Mesenchymal stem cell (in vitro differentiated cells and primary cell): ENCODE results near the gene TINCR.

Source experiments
- DNase-seq: peaks from one replicate; pipeline ENCODE4 v3.0.0-alpha.2; 2013
- H2AFZ ChIP-seq: one replicate; pipeline ENCODE4 v1.6.1; 2013; ENCODE audit warnings: low read depth, mild to moderate bottlenecking, control low read depth, inconsistent platforms, low read length, moderate library complexity
- H2AK5ac ChIP-seq: 2 replicates; pipeline ENCODE4 v1.6.1; 2013; ENCODE audit warnings: low read length, moderate library complexity, mild to moderate bottlenecking, inconsistent platforms; ENCODE audit not compliant: severe bottlenecking
- H2BK120ac ChIP-seq: one replicate; pipeline ENCODE4 v1.6.1; 2013; ENCODE audit warnings: low read depth, mild to moderate bottlenecking, inconsistent platforms, low read length, moderate library complexity
- H2BK12ac ChIP-seq, 2 experiments: one replicate each; pipeline ENCODE4 v1.6.1; 2013; ENCODE audit warnings: inconsistent platforms in 2 of 2, low read length in 2 of 2, mild to moderate bottlenecking in 2 of 2, moderate library complexity in 2 of 2, control low read depth in 1 of 2
- H2BK15ac ChIP-seq: one replicate; pipeline ENCODE4 v1.6.1; 2013; ENCODE audit warnings: mild to moderate bottlenecking, low read depth, inconsistent platforms; ENCODE audit not compliant: poor library complexity, severe bottlenecking
- H2BK5ac ChIP-seq: 2 replicates; pipeline ENCODE4 v1.6.1; 2013; ENCODE audit warnings: low read depth, mild to moderate bottlenecking, low read length, control low read depth, inconsistent platforms; ENCODE audit not compliant: poor library complexity, severe bottlenecking
- H3K14ac ChIP-seq, 2 experiments: one replicate each; pipeline ENCODE4 v1.6.1; 2013; ENCODE audit warnings: inconsistent platforms in 2 of 2, low read length in 2 of 2, control low read depth in 1 of 2, mild to moderate bottlenecking in 1 of 2, moderate library complexity in 1 of 2
- H3K18ac ChIP-seq, 2 experiments: one replicate each; pipeline ENCODE4 v1.6.1; 2013; ENCODE audit warnings: inconsistent platforms in 2 of 2, low read length in 2 of 2, control low read depth in 1 of 2, low read depth in 1 of 2, mild to moderate bottlenecking in 1 of 2
- H3K23ac ChIP-seq, 2 experiments: one replicate each; pipeline ENCODE4 v1.6.1; 2013; ENCODE audit warnings: inconsistent platforms in 2 of 2, low read length in 2 of 2, mild to moderate bottlenecking in 2 of 2, moderate library complexity in 2 of 2, control low read depth in 1 of 2
- H3K27ac ChIP-seq: 2 replicates; pipeline ENCODE4 v1.5.1; 2013; ENCODE audit warnings: mild to moderate bottlenecking, moderate library complexity, low read length, control low read depth, inconsistent platforms; ENCODE audit not compliant: poor library complexity, severe bottlenecking
- H3K27me3 ChIP-seq, 2 experiments: 2 replicates each; pipeline versions ENCODE4 v1.6.1 to v1.7.0; 2013; ENCODE audit warnings: low read length in 2 of 2, mild to moderate bottlenecking in 2 of 2, moderate library complexity in 2 of 2, control low read depth in 1 of 2, inconsistent platforms in 1 of 2; ENCODE audit not compliant: control insufficient read depth in 1 of 2, insufficient read depth in 1 of 2
- H3K36me3 ChIP-seq, 2 experiments: 2 replicates each; pipeline versions ENCODE4 v1.6.1 to v1.7.0; 2013; ENCODE audit warnings: low read length in 2 of 2, control low read depth in 1 of 2, inconsistent platforms in 1 of 2, low read depth in 1 of 2, mild to moderate bottlenecking in 1 of 2; ENCODE audit not compliant: insufficient read depth in 2 of 2, control insufficient read depth in 1 of 2
- H3K4ac ChIP-seq, 2 experiments: one replicate each; pipeline ENCODE4 v1.6.1; 2013; ENCODE audit warnings: inconsistent platforms in 2 of 2, low read length in 2 of 2, mild to moderate bottlenecking in 2 of 2, moderate library complexity in 2 of 2, control low read depth in 1 of 2, low read depth in 1 of 2
- H3K4me1 ChIP-seq: 2 replicates; pipeline ENCODE4 v1.6.1; 2013; ENCODE audit warnings: low read depth, low read length, control low read depth; ENCODE audit not compliant: control insufficient read depth, insufficient read depth
- H3K4me2 ChIP-seq: 2 replicates; pipeline ENCODE4 v1.6.1; 2013; ENCODE audit warnings: low read length, mild to moderate bottlenecking, inconsistent platforms; ENCODE audit not compliant: poor library complexity, severe bottlenecking
- H3K4me3 ChIP-seq, 2 experiments: 2 replicates each; pipeline versions ENCODE4 v1.5.1 to v1.7.0; 2013; ENCODE audit warnings: low read length in 2 of 2, mild to moderate bottlenecking in 2 of 2, control low read depth in 1 of 2, low read depth in 1 of 2; ENCODE audit not compliant: insufficient read depth in 1 of 2
- H3K79me1 ChIP-seq: replicated peaks from 2 replicates; pipeline ENCODE4 v1.6.1; 2013; ENCODE audit warnings: mild to moderate bottlenecking, control low read depth, low read length, inconsistent platforms; ENCODE audit not compliant: poor library complexity, severe bottlenecking
- H3K9ac ChIP-seq: 2 replicates; pipeline ENCODE4 v1.7.0; 2013; ENCODE audit warnings: mild to moderate bottlenecking, low read length, moderate library complexity
- H3K9me3 ChIP-seq: 2 replicates; pipeline ENCODE4 v1.7.0; 2013; ENCODE audit warnings: mild to moderate bottlenecking, low read length; ENCODE audit not compliant: control insufficient read depth
- H4K8ac ChIP-seq: one replicate; pipeline ENCODE4 v1.6.1; 2013; ENCODE audit warnings: inconsistent platforms, mild to moderate bottlenecking, low read length, moderate library complexity
- H4K91ac ChIP-seq: one replicate; pipeline ENCODE4 v1.6.1; 2013; ENCODE audit warnings: mild to moderate bottlenecking, low read length, inconsistent platforms
- WGBS: methylation state at CpG from one replicate; pipeline ENCODE4 v1.1.7; 2013; ENCODE audit warnings: mixed read lengths; 5-methylcytosine and 5-hydroxymethylcytosine counted together

TINCR gene

DNA sequence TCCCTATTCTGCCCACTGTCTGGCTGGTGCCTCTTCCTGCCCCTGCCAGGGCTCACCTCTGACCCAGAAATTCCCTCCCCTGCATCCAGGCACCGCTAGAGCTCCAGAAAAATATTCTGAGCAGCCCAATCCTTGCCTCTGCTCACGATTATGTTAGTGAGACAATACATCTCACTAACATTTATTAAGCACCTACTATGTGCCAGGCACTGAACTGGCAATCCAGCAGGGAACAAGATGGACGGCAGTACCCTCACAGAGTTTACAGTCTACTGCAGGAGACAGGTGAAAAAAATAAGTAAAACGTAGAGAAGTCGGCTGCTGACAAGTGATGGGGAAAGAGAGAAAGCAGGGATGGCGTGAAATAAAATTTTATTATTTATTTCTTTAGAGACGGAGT lies 5.5 kb downstream of the TINCR start:
- H3K79me1 ChIP-seq, result no peaks in the 10 kb centered on the region
- WGBS, result 83% methylated on average over 7 of the region's 7 CpGs
- H2BK120ac ChIP-seq, result no peak overlapping the region
- H2BK12ac ChIP-seq, result no peak overlapping the region
- no peak overlapping the region for H3K4ac ChIP-seq
- no peak for DNase-seq
- no peak overlapping the region for H3K4me2 ChIP-seq
- H3K4me1 ChIP-seq, result no peaks in the 10 kb centered on the region
- H2BK15ac ChIP-seq, result no peak overlapping the region
- no peak overlapping the region for H2AK5ac ChIP-seq
- H3K18ac ChIP-seq, result no peak overlapping the region
- no peak overlapping the region for H4K8ac ChIP-seq
- H3K4me3 ChIP-seq, result no peak overlapping the region
- H3K9me3 ChIP-seq, result peaks cover 11% of the 10 kb centered on the region
- no peak overlapping the region for H4K91ac ChIP-seq
- no peak overlapping the region for H3K14ac ChIP-seq
- H2BK5ac ChIP-seq, result no peak overlapping the region
- no peaks in the 10 kb centered on the region for H3K36me3 ChIP-seq
- no peak overlapping the region for H3K9ac ChIP-seq
- no peak overlapping the region for H3K23ac ChIP-seq
- H2AFZ ChIP-seq, result no peak overlapping the region
- H3K27ac ChIP-seq, result no peak overlapping the region
- peaks cover 43 to 91% of the 10 kb centered on the region in 2 experiments for H3K27me3 ChIP-seq

DNA sequence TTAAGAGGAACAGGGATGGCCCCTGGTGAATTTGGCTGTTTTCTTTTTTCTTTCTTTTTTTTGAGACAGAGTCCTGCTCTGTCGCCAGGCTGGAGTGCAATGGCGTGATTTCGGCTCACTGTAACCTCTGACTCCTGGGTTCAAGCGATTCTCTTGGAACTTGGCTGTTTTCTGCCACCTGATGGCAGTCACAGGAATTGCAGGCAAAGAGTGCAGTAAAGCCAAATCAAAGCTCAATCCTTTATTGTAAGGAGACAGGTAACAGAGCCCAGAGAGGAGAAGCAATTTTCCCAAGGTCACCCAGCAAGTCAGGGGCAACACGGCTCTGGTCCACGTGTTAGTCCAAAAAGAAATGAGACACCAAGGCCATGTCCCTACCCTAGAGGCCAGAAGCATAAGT lies 6.2 kb downstream of the TINCR start:
- Histone ChIP-seq H3K4ac (no peak overlapping the region), H3K9ac (no peak overlapping the region), H3K4me1 (no peaks in the 10 kb centered on the region), H3K23ac (no peak overlapping the region), H2AFZ (no peak overlapping the region), H3K14ac (no peak overlapping the region), H4K91ac (no peak overlapping the region), H3K36me3 (no peaks in the 10 kb centered on the region), H2BK5ac (no peak overlapping the region), H3K4me3 (no peak overlapping the region), H3K18ac (no peak overlapping the region), H4K8ac (no peak overlapping the region), H2BK120ac (no peak overlapping the region), H3K9me3 (peaks cover 11% of the 10 kb centered on the region), H3K4me2 (no peak overlapping the region), H3K79me1 (no peaks in the 10 kb centered on the region), H3K27me3 (peaks cover 35 to 91% of the 10 kb centered on the region in 2 experiments), H2AK5ac (no peak overlapping the region), H2BK15ac (no peak overlapping the region), H2BK12ac (no peak overlapping the region), H3K27ac (no peak overlapping the region)
- no peak for DNase-seq
- WGBS, result 72% methylated on average over 6 of the region's 6 CpGs

DNA sequence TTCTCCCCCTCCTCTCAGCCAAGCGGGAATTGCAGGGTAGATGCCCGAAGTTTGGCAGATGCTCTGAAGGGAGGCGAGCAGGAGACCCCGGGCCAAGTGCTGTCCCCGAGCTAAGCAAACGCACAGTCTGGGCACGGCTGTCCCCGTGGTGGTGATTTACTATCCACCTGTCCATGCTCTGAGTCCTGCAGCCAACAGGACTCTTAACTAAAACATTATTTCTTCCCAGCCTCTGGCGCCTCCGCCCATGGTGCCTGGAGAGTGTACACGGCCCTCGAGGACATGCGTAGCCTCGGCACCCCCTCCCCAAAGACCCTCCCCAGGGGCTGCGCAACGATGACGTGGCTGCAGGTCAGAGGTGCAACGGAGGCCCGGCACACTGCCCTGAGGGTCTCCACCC lies 7.6 kb downstream of the TINCR start:
- Histone ChIP-seq H2AK5ac (no peak overlapping the region), H2BK15ac (no peak overlapping the region), H2BK5ac (no peak overlapping the region), H3K27me3 (peaks cover 25 to 86% of the 10 kb centered on the region in 2 experiments), H4K8ac (no peak overlapping the region), H4K91ac (no peak overlapping the region), H2BK12ac (no peak overlapping the region), H3K18ac (no peak overlapping the region), H3K4ac (no peak overlapping the region), H2BK120ac (no peak overlapping the region), H3K27ac (no peak overlapping the region), H3K9ac (no peak overlapping the region), H3K14ac (no peak overlapping the region), H3K4me3 (no peak overlapping the region), H3K9me3 (peaks cover 11% of the 10 kb centered on the region), H3K36me3 (no peaks in the 10 kb centered on the region), H3K23ac (no peak overlapping the region), H2AFZ (no peak overlapping the region), H3K4me1 (no peaks in the 10 kb centered on the region), H3K4me2 (no peak overlapping the region), H3K79me1 (no peaks in the 10 kb centered on the region)
- WGBS, result 79% methylated on average over 19 of the region's 19 CpGs
- DNase-seq, result no peak

DNA sequence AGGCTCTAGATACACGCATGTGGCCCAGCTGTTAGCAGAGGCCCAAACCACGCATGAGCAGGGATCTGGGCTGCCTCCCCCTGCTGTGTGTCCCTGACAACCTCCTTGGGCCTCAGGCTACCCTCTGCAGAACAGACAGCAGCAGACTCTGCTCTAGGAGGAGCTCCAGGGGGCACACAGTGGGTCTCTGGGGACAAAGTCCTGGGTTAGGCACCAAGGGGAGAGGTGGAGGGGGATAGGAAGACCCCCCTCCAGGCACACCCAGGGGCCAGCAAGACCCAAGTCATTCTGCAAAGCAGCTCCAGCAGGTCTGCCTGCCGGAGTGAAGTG lies 8.0 kb downstream of the TINCR start:
- no peaks in the 10 kb centered on the region for H3K36me3 ChIP-seq

More for the DNA sequence above, 8.0 kb downstream of the TINCR start:
- no peak overlapping the region for H2BK12ac ChIP-seq
- H4K91ac ChIP-seq, result no peak overlapping the region
- no peak overlapping the region for H3K4me3 ChIP-seq
- no peak overlapping the region for H2AK5ac ChIP-seq
- H3K14ac ChIP-seq, result no peak overlapping the region
- no peak for DNase-seq
- peaks cover 11% of the 10 kb centered on the region for H3K9me3 ChIP-seq
- WGBS, result 69% methylated on average over 3 of the region's 3 CpGs
- H2BK15ac ChIP-seq, result no peak overlapping the region
- H4K8ac ChIP-seq, result no peak overlapping the region
- peaks cover 21 to 82% of the 10 kb centered on the region in 2 experiments for H3K27me3 ChIP-seq
- H3K79me1 ChIP-seq, result no peaks in the 10 kb centered on the region
- no peak overlapping the region for H3K27ac ChIP-seq
- no peak overlapping the region for H3K4me2 ChIP-seq
- no peak overlapping the region for H3K9ac ChIP-seq
- no peak overlapping the region for H3K23ac ChIP-seq
- no peak overlapping the region for H2AFZ ChIP-seq
- H2BK120ac ChIP-seq, result no peak overlapping the region
- no peak overlapping the region for H3K4ac ChIP-seq
- no peak overlapping the region for H3K18ac ChIP-seq
- H3K4me1 ChIP-seq, result no peaks in the 10 kb centered on the region
- no peak overlapping the region for H2BK5ac ChIP-seq
